Measurements from ENCODE around the gene ZNF407. TPM values are rescaled to one million over a fixed set of nuclear protein-coding genes. Genes with fewer than 3 reads are reported as not detected.

Gene ZNF407
- total RNA-seq, 1 donor from 2014 or later: 18.3 TPM

- intact Hi-C loops (cut with micrococcal nuclease): loop anchor here (1.0 to 5.0 kb wide), 5 partner anchors 98 to 613 kb away; partner anchors contain the start of gene TSHZ1
- DNase-seq (ENCODE audit: low spot score): peak; percentile 68
- Mint-ChIP-seq H3K4me1 (ENCODE audit: low read depth) (peaks cover 43% of the 10 kb centered on the region), H3K36me3 (ENCODE audit: low read depth) (peaks cover 52% of the 10 kb centered on the region), H3K4me3 (ENCODE audit: low read depth) (peak overlapping the region; percentile 96), H3K9me3 (peaks cover 5% of the 10 kb centered on the region), H3K27me3 (ENCODE audit: low read depth) (no peaks in the 10 kb centered on the region), H3K27ac (peak overlapping the region; percentile 98)
These were observed 522 bp upstream of the ZNF407 start for GRCh38 chr18:74597034-74597661.

DNA sequence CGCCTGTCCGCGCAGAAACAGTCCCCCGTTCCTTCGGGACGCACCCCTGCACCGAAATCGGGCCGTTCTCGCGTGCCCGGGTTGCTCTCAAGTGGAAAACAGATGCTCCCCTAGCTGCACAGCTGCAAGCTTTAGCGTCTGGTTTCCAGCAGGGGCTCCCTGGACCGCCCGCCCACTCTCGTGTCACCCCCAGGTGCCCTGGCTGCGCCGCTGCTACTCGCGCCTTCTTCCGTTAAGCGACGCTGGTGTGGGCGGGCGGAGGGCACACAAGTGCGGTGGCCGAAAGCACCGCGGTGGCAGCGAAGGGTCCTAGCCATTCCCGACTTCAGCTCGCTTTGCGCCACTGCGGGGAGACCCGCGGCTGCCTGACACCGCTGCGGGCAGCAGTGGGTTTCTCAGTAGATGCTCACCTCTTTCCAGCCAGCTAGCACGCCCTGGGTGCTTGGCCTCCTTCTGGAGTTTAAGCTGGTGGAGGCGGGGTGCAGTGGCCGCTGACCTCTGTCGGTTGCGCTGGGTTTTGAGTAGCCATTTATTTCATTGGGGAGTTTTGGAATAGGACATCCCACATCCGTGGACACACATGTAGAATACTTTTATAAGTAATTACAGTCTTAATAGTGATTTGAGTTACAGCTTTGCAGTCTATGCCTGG lies 806 bp downstream of the ZNF407 start:
- Mint-ChIP-seq H3K36me3 (ENCODE audit: low read depth) (peaks cover 40% of the 10 kb centered on the region), H3K9me3 (peaks cover 5% of the 10 kb centered on the region), H3K27me3 (ENCODE audit: low read depth) (no peaks in the 10 kb centered on the region), H3K27ac (peak overlapping the region; percentile 98), H3K4me3 (ENCODE audit: low read depth) (peak overlapping the region; percentile 96), H3K4me1 (ENCODE audit: low read depth) (peaks cover 40% of the 10 kb centered on the region)
- DNase-seq (ENCODE audit: low spot score): peak; percentile 64
- intact Hi-C loops (cut with micrococcal nuclease): loop anchor here (5.0 kb wide), 2 partner anchors 226 to 536 kb away; no protein-coding TSS in a partner anchor

DNA sequence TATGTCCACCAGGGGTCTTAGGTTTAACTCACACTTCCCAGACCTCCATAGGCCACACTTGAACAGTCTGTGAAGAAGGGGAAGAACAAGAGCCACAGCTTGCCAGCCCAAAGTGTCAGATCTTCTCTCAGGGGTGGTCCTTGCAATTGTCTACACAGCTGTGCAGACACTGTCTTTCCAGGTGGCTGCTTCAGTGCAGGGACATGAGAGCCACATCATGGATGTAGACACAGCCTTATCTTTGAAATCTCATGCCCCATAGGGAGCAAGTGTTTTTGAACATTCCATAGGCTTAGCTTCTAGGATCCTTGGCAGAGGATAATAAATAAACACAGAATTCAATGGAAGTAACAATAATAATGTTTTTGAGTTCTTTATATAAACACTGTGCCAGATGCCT lies 6.7 kb downstream of the ZNF407 start:
- Mint-ChIP-seq H3K27ac (no peak overlapping the region), H3K9me3 (peaks cover 5% of the 10 kb centered on the region), H3K4me1 (ENCODE audit: low read depth) (peaks cover 17% of the 10 kb centered on the region)

GRCh38 chr18:74604774-74605173 lies 7.1 kb downstream of the ZNF407 start:
- no peak for DNase-seq (ENCODE audit: low spot score)
- intact Hi-C loops (cut with micrococcal nuclease): no loop called here
- Mint-ChIP-seq H3K4me3 (ENCODE audit: low read depth) (no peak overlapping the region), H3K27ac (no peak overlapping the region), H3K27me3 (ENCODE audit: low read depth) (no peaks in the 10 kb centered on the region), H3K4me1 (ENCODE audit: low read depth) (peaks cover 15% of the 10 kb centered on the region), H3K9me3 (peaks cover 5% of the 10 kb centered on the region), H3K36me3 (ENCODE audit: low read depth) (peaks cover 10% of the 10 kb centered on the region)

More for the DNA sequence above, 6.7 kb downstream of the ZNF407 start:
- no peak for DNase-seq (ENCODE audit: low spot score)
- Mint-ChIP-seq H3K4me3 (ENCODE audit: low read depth) (no peak overlapping the region), H3K36me3 (ENCODE audit: low read depth) (peaks cover 10% of the 10 kb centered on the region), H3K27me3 (ENCODE audit: low read depth) (no peaks in the 10 kb centered on the region)
- intact Hi-C loops (cut with micrococcal nuclease): no loop called here

DNA sequence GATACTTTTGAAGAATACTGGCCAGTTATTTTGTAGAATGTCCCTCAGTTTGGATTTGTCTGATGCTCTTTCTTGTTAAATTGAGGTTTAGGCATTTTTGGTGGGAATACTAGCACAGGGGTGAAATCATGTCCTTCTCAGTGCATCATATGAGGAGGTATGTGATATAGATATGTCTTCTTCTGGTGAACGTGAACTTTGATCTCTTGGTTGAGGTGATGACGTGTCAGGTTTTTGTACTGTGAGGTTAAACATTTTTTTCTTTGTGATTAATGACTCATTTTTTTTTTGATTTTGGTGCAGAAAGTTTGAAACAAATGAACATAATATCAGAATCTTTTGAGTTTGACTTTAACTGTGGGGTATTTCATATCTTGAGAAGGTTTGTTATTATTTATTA lies 11.0 kb downstream of the ZNF407 start:
- H3K9me3 Mint-ChIP-seq: no peaks in the 10 kb centered on the region

DNA sequence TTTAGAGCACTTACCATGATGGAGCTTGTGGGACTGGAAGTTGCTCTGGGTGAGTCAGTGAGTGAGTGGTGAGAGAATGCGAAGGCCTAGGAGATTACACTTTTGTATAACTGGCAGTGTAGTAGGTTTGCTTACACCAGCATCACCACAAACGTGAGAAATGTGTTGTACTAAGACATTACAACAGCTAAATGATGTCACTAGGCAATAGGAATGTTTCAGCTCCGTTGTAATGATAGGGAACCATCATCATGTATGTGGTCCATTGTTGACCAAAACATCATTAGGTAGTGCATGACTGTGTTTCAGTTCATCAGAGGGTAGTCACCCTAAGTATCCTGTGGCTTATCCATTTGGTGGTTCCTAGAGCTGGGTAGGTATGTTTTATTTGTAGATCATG lies 11.9 kb downstream of the ZNF407 start:
- H3K4me1 Mint-ChIP-seq (ENCODE audit: low read depth): peaks cover 5% of the 10 kb centered on the region
- no peaks in the 10 kb centered on the region for H3K27me3 Mint-ChIP-seq (ENCODE audit: low read depth)
- no peaks in the 10 kb centered on the region for H3K36me3 Mint-ChIP-seq (ENCODE audit: low read depth)
- no peaks in the 10 kb centered on the region for H3K9me3 Mint-ChIP-seq
- no peak for DNase-seq (ENCODE audit: low spot score)
- no peak overlapping the region for H3K4me3 Mint-ChIP-seq (ENCODE audit: low read depth)
- H3K27ac Mint-ChIP-seq: no peak overlapping the region
- intact Hi-C loops (cut with micrococcal nuclease): no loop called here

More for the DNA sequence above, 11.0 kb downstream of the ZNF407 start:
- peaks cover 5% of the 10 kb centered on the region for H3K4me1 Mint-ChIP-seq (ENCODE audit: low read depth)
- intact Hi-C loops (cut with micrococcal nuclease): no loop called here
- no peak for DNase-seq (ENCODE audit: low spot score)
- H3K27ac Mint-ChIP-seq: no peak overlapping the region
- no peaks in the 10 kb centered on the region for H3K27me3 Mint-ChIP-seq (ENCODE audit: low read depth)
- H3K36me3 Mint-ChIP-seq (ENCODE audit: low read depth): no peaks in the 10 kb centered on the region
- H3K4me3 Mint-ChIP-seq (ENCODE audit: low read depth): no peak overlapping the region

DNA sequence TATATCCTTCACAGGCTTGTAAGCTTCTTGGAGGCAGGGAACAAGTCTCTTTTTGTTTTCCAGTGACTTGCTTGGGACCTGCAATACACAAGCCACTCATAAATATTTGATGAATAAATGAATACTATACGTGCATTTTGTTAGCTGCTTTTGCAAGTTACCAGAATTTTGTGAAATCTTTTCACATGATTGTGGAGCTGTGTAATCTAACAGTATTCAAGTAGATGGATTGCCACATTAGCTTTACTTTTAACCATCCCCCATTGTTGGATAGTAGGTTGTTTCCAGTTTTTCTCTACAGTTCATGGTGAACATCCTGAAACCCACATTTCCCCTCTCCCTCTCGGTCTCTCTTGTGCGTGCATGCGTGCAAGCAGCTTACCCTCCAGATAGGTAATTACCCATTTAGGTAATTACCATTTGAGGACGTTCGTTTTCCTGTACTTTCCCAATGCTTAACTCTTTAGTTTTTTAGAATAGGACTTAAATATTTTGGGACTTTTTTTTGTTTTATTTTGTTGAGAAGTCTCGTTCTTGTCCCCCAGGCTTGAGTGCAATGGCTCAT lies 12.5 kb downstream of the ZNF407 start:
- H3K27ac Mint-ChIP-seq: no peak overlapping the region
- no peaks in the 10 kb centered on the region for H3K36me3 Mint-ChIP-seq (ENCODE audit: low read depth)
- H3K27me3 Mint-ChIP-seq (ENCODE audit: low read depth): no peaks in the 10 kb centered on the region
- intact Hi-C loops (cut with micrococcal nuclease): no loop called here
- H3K9me3 Mint-ChIP-seq: no peaks in the 10 kb centered on the region
- H3K4me1 Mint-ChIP-seq (ENCODE audit: low read depth): peaks cover 5% of the 10 kb centered on the region
- DNase-seq (ENCODE audit: low spot score): no peak
- H3K4me3 Mint-ChIP-seq (ENCODE audit: low read depth): no peak overlapping the region

DNA sequence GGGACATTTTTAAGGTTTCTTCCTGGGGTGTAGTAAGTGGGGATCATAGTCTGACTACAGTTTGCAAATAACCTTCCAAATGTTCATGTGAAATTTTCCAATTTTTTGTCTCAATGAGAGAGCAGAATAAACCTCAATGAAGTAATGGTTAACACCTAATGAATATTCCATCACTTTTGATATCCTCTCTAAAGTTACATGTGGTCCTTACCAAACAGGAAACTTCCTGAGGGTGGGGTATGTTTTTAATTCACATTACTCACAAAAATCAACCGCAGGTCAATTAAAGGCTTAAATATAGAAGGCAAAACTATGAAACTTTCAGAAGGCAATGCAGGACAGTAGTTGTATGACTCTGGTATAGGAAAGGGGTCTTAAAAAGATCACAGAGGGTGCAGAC lies 13.2 kb downstream of the ZNF407 start:
- Mint-ChIP-seq H3K4me1 (ENCODE audit: low read depth) (peaks cover 5% of the 10 kb centered on the region), H3K27me3 (ENCODE audit: low read depth) (no peaks in the 10 kb centered on the region), H3K4me3 (ENCODE audit: low read depth) (no peak overlapping the region), H3K9me3 (no peaks in the 10 kb centered on the region), H3K36me3 (ENCODE audit: low read depth) (no peaks in the 10 kb centered on the region), H3K27ac (no peak overlapping the region)
- intact Hi-C loops (cut with micrococcal nuclease): no loop called here
- no peak for DNase-seq (ENCODE audit: low spot score)

GRCh38 chr18:74611765-74612164 lies 14.1 kb downstream of the ZNF407 start:
- Mint-ChIP-seq H3K4me1 (ENCODE audit: low read depth) (peaks cover 5% of the 10 kb centered on the region), H3K36me3 (ENCODE audit: low read depth) (no peaks in the 10 kb centered on the region), H3K4me3 (ENCODE audit: low read depth) (no peak overlapping the region), H3K27me3 (ENCODE audit: low read depth) (no peaks in the 10 kb centered on the region), H3K9me3 (no peaks in the 10 kb centered on the region), H3K27ac (no peak overlapping the region)
- DNase-seq (ENCODE audit: low spot score): no peak
- intact Hi-C loops (cut with micrococcal nuclease): no loop called here

DNA sequence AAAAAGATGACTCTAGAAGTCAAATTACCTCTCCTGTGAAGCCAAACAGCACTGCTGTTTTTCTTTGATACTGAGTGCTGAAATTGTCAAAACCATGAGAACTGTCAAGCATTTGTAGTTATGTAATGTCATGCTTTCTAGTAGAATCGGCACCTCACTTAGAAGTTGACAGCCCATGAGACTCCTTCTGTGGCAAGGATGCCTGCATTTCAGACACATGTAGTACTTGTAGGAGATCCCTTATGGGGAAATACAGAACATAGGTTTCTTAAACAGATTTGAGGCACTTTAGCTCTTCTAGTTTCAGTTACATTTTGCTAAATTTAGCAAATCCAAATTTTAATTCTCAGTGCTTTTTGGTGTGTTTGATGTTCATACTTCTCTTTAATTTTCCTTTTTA lies 15.7 kb downstream of the ZNF407 start:
- H3K27me3 Mint-ChIP-seq (ENCODE audit: low read depth): no peaks in the 10 kb centered on the region
- H3K9me3 Mint-ChIP-seq: no peaks in the 10 kb centered on the region
- intact Hi-C loops (cut with micrococcal nuclease): no loop called here
- H3K27ac Mint-ChIP-seq: no peak overlapping the region
- H3K36me3 Mint-ChIP-seq (ENCODE audit: low read depth): no peaks in the 10 kb centered on the region
- H3K4me3 Mint-ChIP-seq (ENCODE audit: low read depth): no peak overlapping the region
- DNase-seq (ENCODE audit: low spot score): no peak
- peaks cover 5% of the 10 kb centered on the region for H3K4me1 Mint-ChIP-seq (ENCODE audit: low read depth)

DNA sequence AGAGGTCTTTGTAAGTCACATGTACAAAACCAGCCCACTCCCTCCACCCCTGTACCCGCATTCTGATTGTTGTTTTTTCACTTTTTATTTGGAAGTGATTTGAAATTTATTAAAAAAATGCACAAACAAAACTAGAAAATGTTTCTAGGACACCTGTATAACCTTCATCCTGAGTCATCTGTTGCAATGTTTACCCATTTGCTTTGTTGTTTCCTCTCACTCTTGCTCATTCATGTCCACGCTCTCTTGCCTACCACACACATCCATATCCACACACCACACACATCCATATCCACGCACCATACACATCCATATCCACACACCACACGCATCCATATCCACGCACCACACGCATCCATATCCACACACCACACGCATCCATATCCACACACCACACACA lies 18.8 kb downstream of the ZNF407 start:
- Mint-ChIP-seq H3K4me3 (ENCODE audit: low read depth) (no peak overlapping the region), H3K36me3 (ENCODE audit: low read depth) (no peaks in the 10 kb centered on the region), H3K27me3 (ENCODE audit: low read depth) (no peaks in the 10 kb centered on the region), H3K9me3 (no peaks in the 10 kb centered on the region), H3K4me1 (ENCODE audit: low read depth) (peaks cover 5% of the 10 kb centered on the region), H3K27ac (no peak overlapping the region)
- no peak for DNase-seq (ENCODE audit: low spot score)
- intact Hi-C loops (cut with micrococcal nuclease): no loop called here

GRCh38 chr18:74617486-74617885 lies 19.8 kb downstream of the ZNF407 start:
- H3K4me3 Mint-ChIP-seq (ENCODE audit: low read depth): no peak overlapping the region
- no peaks in the 10 kb centered on the region for H3K27me3 Mint-ChIP-seq (ENCODE audit: low read depth)
- H3K9me3 Mint-ChIP-seq: no peaks in the 10 kb centered on the region
- no peak overlapping the region for H3K27ac Mint-ChIP-seq
- no peak for DNase-seq (ENCODE audit: low spot score)
- intact Hi-C loops (cut with micrococcal nuclease): no loop called here
- no peaks in the 10 kb centered on the region for H3K36me3 Mint-ChIP-seq (ENCODE audit: low read depth)
- H3K4me1 Mint-ChIP-seq (ENCODE audit: low read depth): peaks cover 2% of the 10 kb centered on the region

GRCh38 chr18:74622072-74622471 lies 24.4 kb downstream of the ZNF407 start:
- H3K27ac Mint-ChIP-seq: no peak overlapping the region
- DNase-seq (ENCODE audit: low spot score): no peak
- intact Hi-C loops (cut with micrococcal nuclease): no loop called here
- no peaks in the 10 kb centered on the region for H3K4me1 Mint-ChIP-seq (ENCODE audit: low read depth)
- no peaks in the 10 kb centered on the region for H3K9me3 Mint-ChIP-seq
- no peak overlapping the region for H3K4me3 Mint-ChIP-seq (ENCODE audit: low read depth)
- H3K36me3 Mint-ChIP-seq (ENCODE audit: low read depth): no peaks in the 10 kb centered on the region
- H3K27me3 Mint-ChIP-seq (ENCODE audit: low read depth): no peaks in the 10 kb centered on the region

All from activated T-helper 2 cell treated with anti-CD3 and anti-CD28 coated beads, Interferon-gamma antibody, Interleukin-2, Interleukin-4, amounts not matched to agents 10 μg/mL and 5 μg/mL and 100 μg/mL, durations not matched to agents 14 hours and 24 hours and 36 hours (primary cell).